NT2/D1 (cell line): Measurements from ENCODE around the gene UGT1A5.

Experiments used
- YY1 ChIP-seq: IDR thresholded peaks from 2 replicates; pipeline ENCODE4 v1.6.1; 2011; ENCODE audit not compliant: insufficient read length, insufficient read depth
- ZNF274 ChIP-seq: IDR thresholded peaks from 2 replicates; pipeline ENCODE4 v1.6.1; 2011; ENCODE audit warnings: mild to moderate bottlenecking, low read depth, low read length

DNA sequence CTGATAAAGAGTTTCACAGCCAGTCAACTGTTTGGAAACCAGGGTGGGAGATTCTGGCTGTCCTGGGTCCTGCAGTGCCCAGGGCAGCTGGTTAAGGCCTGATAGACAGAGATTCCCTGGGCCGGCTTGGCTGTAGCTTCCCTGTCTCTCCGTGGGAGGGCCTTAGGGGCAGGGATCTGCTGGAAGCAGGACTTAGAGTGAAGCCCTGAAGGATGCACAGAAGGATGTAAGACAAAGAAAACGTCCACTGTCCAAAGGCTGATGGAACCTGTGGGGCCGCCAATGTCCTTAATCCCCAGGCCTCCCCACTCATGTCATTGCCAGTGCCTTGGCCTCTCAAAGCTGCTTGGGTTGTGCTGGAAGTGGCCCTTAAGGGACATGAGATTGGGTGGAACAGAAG, 98.4 kb downstream of the UGT1A5 start:
- no peak for TF ChIP-seq ZNF274
- no peak for TF ChIP-seq YY1
